ENCODE data around the gene WNT9B.

DNA sequence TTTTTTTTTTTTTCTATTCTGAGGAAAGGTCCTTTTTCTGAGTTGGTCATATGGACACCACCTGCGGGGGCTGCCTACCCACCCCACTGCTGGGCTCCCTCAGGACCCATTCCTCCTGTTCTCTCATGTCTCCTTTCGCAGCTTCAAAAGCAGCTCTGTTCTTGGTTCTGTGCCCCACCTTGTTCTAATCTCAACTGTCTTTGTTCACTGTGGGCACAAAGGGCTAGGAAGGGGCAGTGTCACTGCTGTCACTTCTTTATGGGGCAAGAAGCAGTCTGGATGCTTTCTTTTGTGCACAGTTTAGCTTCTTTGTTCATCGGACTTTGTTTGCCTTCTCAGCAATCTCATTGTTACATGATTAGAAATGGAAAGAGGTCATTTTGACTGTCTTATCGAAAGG is 78.7 kb downstream of the WNT9B start:
- TF ChIP-seq CTCF (conservative IDR thresholded peaks at IDR 0.05; ENCODE audit: low read depth, low read length) = no peak
- TF ChIP-seq EZH2 (IDR thresholded peaks at IDR 0.05; ENCODE audit: borderline replicate concordance, low read depth, low read length, poor library complexity, severe bottlenecking) = no peak

Data from A673 (cell line).